HepG2 (cell line): ENCODE measurements around the gene TIGAR. TPM values are rescaled to one million over a fixed set of nuclear protein-coding genes. Genes with fewer than 3 reads are reported as not detected.

Source experiments
- ARNTL ChIP-seq: sonication (generic); formaldehyde crosslinking; IDR thresholded peaks from 2 replicates; pipeline ENCODE4 v1.4.0; 2020; ENCODE audit warnings: mild to moderate bottlenecking, missing genetic modification reagents
- BORCS8-MEF2B ChIP-seq: sonication (generic); formaldehyde crosslinking; IDR thresholded peaks from 2 replicates; pipeline ENCODE4 v1.8.0; 2022; ENCODE audit warnings: mild to moderate bottlenecking, missing genetic modification reagents
- FOSL1 ChIP-seq: sonication (generic); formaldehyde crosslinking; IDR thresholded peaks from 2 replicates; pipeline ENCODE4 v1.9.0; 2021; ENCODE audit warnings: missing genetic modification reagents, borderline replicate concordance
- HOXA3 ChIP-seq: sonication (generic); formaldehyde crosslinking; IDR thresholded peaks from 2 replicates; pipeline ENCODE4 v1.5.0; 2020; ENCODE audit warnings: missing genetic modification reagents
- KDM2A ChIP-seq: sonication (generic); formaldehyde crosslinking; IDR thresholded peaks from 2 replicates; pipeline ENCODE4 v1.4.0; 2020; ENCODE audit warnings: low read depth, missing genetic modification reagents, borderline replicate concordance
- MED1 ChIP-seq: sonication (generic); formaldehyde crosslinking; IDR thresholded peaks from 2 replicates; pipeline ENCODE4 v1.4.0; 2020; ENCODE audit warnings: missing genetic modification reagents
- MYC ChIP-seq: sonication (generic); formaldehyde crosslinking; IDR thresholded peaks from 2 replicates; pipeline ENCODE4 v1.9.0; 2021; ENCODE audit warnings: missing genetic modification reagents, borderline replicate concordance
- RBFOX2 ChIP-seq: fragments of 200-400 bp; formaldehyde crosslinking; IDR thresholded peaks from 2 replicates; pipeline ENCODE4 v1.6.1; 2017; ENCODE audit warnings: low read depth, mild to moderate bottlenecking, low read length
- SOX5 ChIP-seq: IDR thresholded peaks from 2 replicates; pipeline ENCODE4 v1.6.1; 2016; ENCODE audit warnings: borderline replicate concordance
- SP4 ChIP-seq: sonication (generic); formaldehyde crosslinking; IDR thresholded peaks from 2 replicates; pipeline ENCODE4 v1.8.1; 2023; ENCODE audit warnings: mild to moderate bottlenecking, missing genetic modification reagents
- ZNF232 ChIP-seq: sonication (generic); formaldehyde crosslinking; IDR thresholded peaks from 2 replicates; pipeline ENCODE4 v1.4.0; 2020; ENCODE audit warnings: missing genetic modification reagents, borderline replicate concordance
- ZNF350 ChIP-seq: sonication (generic); formaldehyde crosslinking; IDR thresholded peaks from 2 replicates; pipeline ENCODE4 v1.4.0; 2020; ENCODE audit warnings: mild to moderate bottlenecking, low read depth, missing genetic modification reagents, borderline replicate concordance
- ZNF660 ChIP-seq: sonication (generic); formaldehyde crosslinking; IDR thresholded peaks from 2 replicates; pipeline ENCODE4 v1.5.1; 2020; ENCODE audit warnings: mild to moderate bottlenecking, low read depth, missing genetic modification reagents, borderline replicate concordance
- polyA plus RNA-seq, 8 experiments: library from polyadenylated mRNA; depleted of rRNA in 3 of 8; stranded (reverse) in 7 of 8; unstranded in 1 of 8; fragments of >200 nt; fragmentation: Illumina TruSeq in 4 of 8; extraction: Trizol in 4 of 8; gene quantifications; 2 replicates each; pipeline versions ENCODE4 v1.2.1 to v1.2.3, GENCODE V29; 2011 to 2016; ENCODE audit warnings: low read depth in 4 of 8, missing spikeins in 1 of 8, mixed read lengths in 1 of 8; ENCODE audit not compliant: insufficient read depth in 1 of 8
- total RNA-seq, 5 experiments: library from RNA; depleted of rRNA; stranded (reverse); fragments of >200 nt; fragmentation: Illumina TruSeq; extraction: Trizol; gene quantifications; 2 replicates each; pipeline ENCODE4 v1.2.3, GENCODE V29; 2016; ENCODE audit warnings: low read depth in 1 of 5
- TF ChIP-seq, protein P1 (sequence below): sonication (generic); formaldehyde crosslinking; IDR thresholded peaks from 2 replicates; pipeline ENCODE4 v1.4.0; 2020; ENCODE audit warnings: missing genetic modification reagents
- TF ChIP-seq, protein P2 (sequence below): sonication (generic); formaldehyde crosslinking; IDR thresholded peaks from 2 replicates; pipeline ENCODE4 v1.4.0; 2020; ENCODE audit warnings: missing genetic modification reagents, borderline replicate concordance
- TF ChIP-seq, protein P3 (sequence below): IDR thresholded peaks from 2 replicates; pipeline ENCODE4 v1.6.1; 2018; ENCODE audit warnings: missing genetic modification reagents
- TF ChIP-seq, protein P4 (sequence below): sonication (generic); formaldehyde crosslinking; IDR thresholded peaks from 2 replicates; pipeline ENCODE4 v1.4.0; 2020; ENCODE audit warnings: low read depth, missing genetic modification reagents
- TF ChIP-seq, protein P5 (sequence below): sonication (generic); formaldehyde crosslinking; IDR thresholded peaks from 2 replicates; pipeline ENCODE4 v1.5.0; 2020; ENCODE audit warnings: mild to moderate bottlenecking, missing genetic modification reagents

Gene TIGAR
- total and polyA plus RNA-seq, 2 of the 13 experiments (the other 11 are each of a cell fraction or from before 2014, with no cell fraction given), result 2.6 to 21.8 TPM

DNA sequence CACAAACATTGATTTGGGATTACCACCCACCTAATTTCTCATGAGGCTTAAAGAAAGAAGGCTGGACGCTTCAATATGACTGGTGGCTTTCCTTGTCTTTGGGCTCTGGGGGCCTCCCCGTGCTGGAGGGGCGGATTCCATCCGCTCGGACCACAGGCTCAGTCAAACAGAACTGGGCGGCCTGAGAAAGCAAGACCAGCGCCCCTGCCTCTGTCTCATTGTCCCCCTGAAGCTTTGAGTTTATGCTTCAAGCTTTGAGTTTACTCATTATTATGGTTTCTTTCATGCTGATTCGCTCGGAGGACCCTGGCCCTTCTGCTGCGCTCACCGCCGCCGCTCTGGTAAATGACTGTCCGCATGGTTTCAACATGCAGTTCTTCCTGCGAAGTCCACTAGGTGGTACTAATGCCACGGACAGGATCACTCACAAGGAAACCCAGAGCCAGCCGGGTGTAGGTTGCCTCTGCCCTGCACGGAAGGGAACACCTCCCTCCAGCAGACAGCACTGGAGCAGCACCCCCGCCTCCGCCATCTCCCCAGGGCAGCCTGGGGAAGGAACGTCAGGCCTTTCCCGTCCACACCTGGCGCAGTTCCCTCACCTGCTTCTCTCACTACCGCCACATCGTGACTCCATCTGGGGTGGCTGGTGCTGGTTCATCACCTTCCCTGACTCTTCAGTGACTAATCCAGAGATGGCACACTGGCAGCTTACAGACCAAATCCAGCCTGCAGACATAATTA, 13.2 kb upstream of the TIGAR start (continued):
- TF ChIP-seq, protein P1, sequence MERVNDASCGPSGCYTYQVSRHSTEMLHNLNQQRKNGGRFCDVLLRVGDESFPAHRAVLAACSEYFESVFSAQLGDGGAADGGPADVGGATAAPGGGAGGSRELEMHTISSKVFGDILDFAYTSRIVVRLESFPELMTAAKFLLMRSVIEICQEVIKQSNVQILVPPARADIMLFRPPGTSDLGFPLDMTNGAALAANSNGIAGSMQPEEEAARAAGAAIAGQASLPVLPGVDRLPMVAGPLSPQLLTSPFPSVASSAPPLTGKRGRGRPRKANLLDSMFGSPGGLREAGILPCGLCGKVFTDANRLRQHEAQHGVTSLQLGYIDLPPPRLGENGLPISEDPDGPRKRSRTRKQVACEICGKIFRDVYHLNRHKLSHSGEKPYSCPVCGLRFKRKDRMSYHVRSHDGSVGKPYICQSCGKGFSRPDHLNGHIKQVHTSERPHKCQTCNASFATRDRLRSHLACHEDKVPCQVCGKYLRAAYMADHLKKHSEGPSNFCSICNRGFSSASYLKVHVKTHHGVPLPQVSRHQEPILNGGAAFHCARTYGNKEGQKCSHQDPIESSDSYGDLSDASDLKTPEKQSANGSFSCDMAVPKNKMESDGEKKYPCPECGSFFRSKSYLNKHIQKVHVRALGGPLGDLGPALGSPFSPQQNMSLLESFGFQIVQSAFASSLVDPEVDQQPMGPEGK (CRISPR knock-in tag), result peak; percentile 66
- TF ChIP-seq RBFOX2 (no peak), ARNTL (no peak), BORCS8-MEF2B (0 out of 2 replicates have a peak, but pooled peaks have one; percentile 38), MED1 (CRISPR knock-in tag) (0 out of 2 replicates have a peak, but pooled peaks have one; percentile 35), ZNF232 (peak; percentile 41; the same call in 1 of the 2 replicates), HOXA3 (CRISPR knock-in tag) (peak; percentile 39; the same call in 1 of the 2 replicates), SOX5 (CRISPR knock-in tag) (no peak), ZNF350 (CRISPR knock-in tag) (peak; percentile 66; the same call in 1 of the 2 replicates), MYC (peak; percentile 77), SP4 (CRISPR knock-in tag) (no peak), KDM2A (peak; percentile 59), FOSL1 (CRISPR knock-in tag) (no peak), ZNF660 (CRISPR knock-in tag) (no peak)
- TF ChIP-seq, protein P2, sequence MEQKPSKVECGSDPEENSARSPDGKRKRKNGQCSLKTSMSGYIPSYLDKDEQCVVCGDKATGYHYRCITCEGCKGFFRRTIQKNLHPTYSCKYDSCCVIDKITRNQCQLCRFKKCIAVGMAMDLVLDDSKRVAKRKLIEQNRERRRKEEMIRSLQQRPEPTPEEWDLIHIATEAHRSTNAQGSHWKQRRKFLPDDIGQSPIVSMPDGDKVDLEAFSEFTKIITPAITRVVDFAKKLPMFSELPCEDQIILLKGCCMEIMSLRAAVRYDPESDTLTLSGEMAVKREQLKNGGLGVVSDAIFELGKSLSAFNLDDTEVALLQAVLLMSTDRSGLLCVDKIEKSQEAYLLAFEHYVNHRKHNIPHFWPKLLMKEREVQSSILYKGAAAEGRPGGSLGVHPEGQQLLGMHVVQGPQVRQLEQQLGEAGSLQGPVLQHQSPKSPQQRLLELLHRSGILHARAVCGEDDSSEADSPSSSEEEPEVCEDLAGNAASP (CRISPR knock-in tag), result no peak
- TF ChIP-seq, protein P3, sequence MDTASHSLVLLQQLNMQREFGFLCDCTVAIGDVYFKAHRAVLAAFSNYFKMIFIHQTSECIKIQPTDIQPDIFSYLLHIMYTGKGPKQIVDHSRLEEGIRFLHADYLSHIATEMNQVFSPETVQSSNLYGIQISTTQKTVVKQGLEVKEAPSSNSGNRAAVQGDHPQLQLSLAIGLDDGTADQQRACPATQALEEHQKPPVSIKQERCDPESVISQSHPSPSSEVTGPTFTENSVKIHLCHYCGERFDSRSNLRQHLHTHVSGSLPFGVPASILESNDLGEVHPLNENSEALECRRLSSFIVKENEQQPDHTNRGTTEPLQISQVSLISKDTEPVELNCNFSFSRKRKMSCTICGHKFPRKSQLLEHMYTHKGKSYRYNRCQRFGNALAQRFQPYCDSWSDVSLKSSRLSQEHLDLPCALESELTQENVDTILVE (CRISPR knock-in tag), result no peak
- TF ChIP-seq, protein P4, sequence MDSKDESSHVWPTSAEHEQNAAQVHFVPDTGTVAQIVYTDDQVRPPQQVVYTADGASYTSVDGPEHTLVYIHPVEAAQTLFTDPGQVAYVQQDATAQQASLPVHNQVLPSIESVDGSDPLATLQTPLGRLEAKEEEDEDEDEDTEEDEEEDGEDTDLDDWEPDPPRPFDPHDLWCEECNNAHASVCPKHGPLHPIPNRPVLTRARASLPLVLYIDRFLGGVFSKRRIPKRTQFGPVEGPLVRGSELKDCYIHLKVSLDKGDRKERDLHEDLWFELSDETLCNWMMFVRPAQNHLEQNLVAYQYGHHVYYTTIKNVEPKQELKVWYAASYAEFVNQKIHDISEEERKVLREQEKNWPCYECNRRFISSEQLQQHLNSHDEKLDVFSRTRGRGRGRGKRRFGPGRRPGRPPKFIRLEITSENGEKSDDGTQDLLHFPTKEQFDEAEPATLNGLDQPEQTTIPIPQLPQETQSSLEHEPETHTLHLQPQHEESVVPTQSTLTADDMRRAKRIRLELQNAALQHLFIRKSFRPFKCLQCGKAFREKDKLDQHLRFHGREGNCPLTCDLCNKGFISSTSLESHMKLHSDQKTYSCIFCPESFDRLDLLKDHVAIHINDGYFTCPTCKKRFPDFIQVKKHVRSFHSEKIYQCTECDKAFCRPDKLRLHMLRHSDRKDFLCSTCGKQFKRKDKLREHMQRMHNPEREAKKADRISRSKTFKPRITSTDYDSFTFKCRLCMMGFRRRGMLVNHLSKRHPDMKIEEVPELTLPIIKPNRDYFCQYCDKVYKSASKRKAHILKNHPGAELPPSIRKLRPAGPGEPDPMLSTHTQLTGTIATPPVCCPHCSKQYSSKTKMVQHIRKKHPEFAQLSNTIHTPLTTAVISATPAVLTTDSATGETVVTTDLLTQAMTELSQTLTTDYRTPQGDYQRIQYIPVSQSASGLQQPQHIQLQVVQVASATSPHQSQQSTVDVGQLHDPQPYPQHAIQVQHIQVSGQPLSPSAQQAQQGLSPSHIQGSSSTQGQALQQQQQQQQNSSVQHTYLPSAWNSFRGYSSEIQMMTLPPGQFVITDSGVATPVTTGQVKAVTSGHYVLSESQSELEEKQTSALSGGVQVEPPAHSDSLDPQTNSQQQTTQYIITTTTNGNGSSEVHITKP (CRISPR knock-in tag), result no peak
- TF ChIP-seq, protein P5, sequence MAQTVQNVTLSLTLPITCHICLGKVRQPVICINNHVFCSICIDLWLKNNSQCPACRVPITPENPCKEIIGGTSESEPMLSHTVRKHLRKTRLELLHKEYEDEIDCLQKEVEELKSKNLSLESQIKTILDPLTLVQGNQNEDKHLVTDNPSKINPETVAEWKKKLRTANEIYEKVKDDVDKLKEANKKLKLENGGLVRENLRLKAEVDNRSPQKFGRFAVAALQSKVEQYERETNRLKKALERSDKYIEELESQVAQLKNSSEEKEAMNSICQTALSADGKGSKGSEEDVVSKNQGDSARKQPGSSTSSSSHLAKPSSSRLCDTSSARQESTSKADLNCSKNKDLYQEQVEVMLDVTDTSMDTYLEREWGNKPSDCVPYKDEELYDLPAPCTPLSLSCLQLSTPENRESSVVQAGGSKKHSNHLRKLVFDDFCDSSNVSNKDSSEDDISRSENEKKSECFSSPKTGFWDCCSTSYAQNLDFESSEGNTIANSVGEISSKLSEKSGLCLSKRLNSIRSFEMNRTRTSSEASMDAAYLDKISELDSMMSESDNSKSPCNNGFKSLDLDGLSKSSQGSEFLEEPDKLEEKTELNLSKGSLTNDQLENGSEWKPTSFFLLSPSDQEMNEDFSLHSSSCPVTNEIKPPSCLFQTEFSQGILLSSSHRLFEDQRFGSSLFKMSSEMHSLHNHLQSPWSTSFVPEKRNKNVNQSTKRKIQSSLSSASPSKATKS (CRISPR knock-in tag), result no peak
